ENCODE measurements around the gene DNASE1L1. TPM values are rescaled to one million over a fixed set of nuclear protein-coding genes. Genes with fewer than 3 reads are reported as not detected.

The DNASE1L1 gene
- total RNA-seq, 2 donors from 2014 or later, result 9.6 to 16.1 TPM

- Histone ChIP-seq H3K9me3 (no peaks in the 10 kb centered on the region), H3K36me3 (replicated peaks in 1 of 2; ENCODE audit: insufficient read depth in 1 of 2, low read depth in 2 of 2) (no peaks in the 10 kb centered on the region), H3K27ac (no peak overlapping the region), H3K27me3 (no peaks in the 10 kb centered on the region), H3K4me1 (no peaks in the 10 kb centered on the region), H3K4me3 (no peak overlapping the region)
- no peak for TF ChIP-seq POLR2A (IDR thresholded peaks at IDR 0.05)
- no peak for TF ChIP-seq CTCF (IDR thresholded peaks at IDR 0.05)
- WGBS, 2 donors, result 100% methylated on average over 1 of the region's 34 CpGs; no CpG with 5 or more reads in 1 of the 2 donors
- no peak for DNase-seq
- intact Hi-C loops (cut with DNase I), result no loop called here
- no peak for ATAC-seq
Measured at GRCh38 chrX:154360155-154360713, 48.8 kb downstream of the DNASE1L1 start.

- TF ChIP-seq POLR2A (IDR thresholded peaks at IDR 0.05) (no peak), CTCF (IDR thresholded peaks at IDR 0.05) (no peak)
- no peaks in the 10 kb centered on the region for H3K36me3 ChIP-seq (replicated peaks in 1 of 2; ENCODE audit: insufficient read depth in 1 of 2, low read depth in 2 of 2)
- H3K9me3 ChIP-seq, result no peaks in the 10 kb centered on the region
- no peak for DNase-seq
- no peak for ATAC-seq
- H3K4me1 ChIP-seq, result no peaks in the 10 kb centered on the region
- no peak overlapping the region for H3K4me3 ChIP-seq
- no peaks in the 10 kb centered on the region for H3K27me3 ChIP-seq
- no peak overlapping the region for H3K27ac ChIP-seq
- WGBS, 2 donors, result 96% methylated on average over 9 of the region's 41 CpGs; no CpG with 5 or more reads in 1 of the 2 donors
- intact Hi-C loops (cut with DNase I), result no loop called here
Measured at GRCh38 chrX:154359362-154360154, 49.5 kb downstream of the DNASE1L1 start.

- DNase-seq, result no peak
- Histone ChIP-seq H3K27ac (no peak overlapping the region), H3K36me3 (replicated peaks in 1 of 2; ENCODE audit: insufficient read depth in 1 of 2, low read depth in 2 of 2) (peaks cover 0 to 1% of the 10 kb centered on the region in 2 donors)
Measured at GRCh38 chrX:154358829-154359228, 50.2 kb downstream of the DNASE1L1 start.

GRCh38 chrX:154358011-154358410 is 51.0 kb downstream of the DNASE1L1 start:
- H3K27me3 ChIP-seq, result no peaks in the 10 kb centered on the region
- peaks cover 0 to 2% of the 10 kb centered on the region in 2 donors for H3K36me3 ChIP-seq (replicated peaks in 1 of 2; ENCODE audit: insufficient read depth in 1 of 2, low read depth in 2 of 2)
- no peak for TF ChIP-seq CTCF (IDR thresholded peaks at IDR 0.05)
- TF ChIP-seq POLR2A (IDR thresholded peaks at IDR 0.05), result no peak
- no peak for ATAC-seq
- WGBS, 2 donors, result 84% methylated on average over 11 of the region's 11 CpGs; no CpG with 5 or more reads in 1 of the 2 donors
- no peaks in the 10 kb centered on the region for H3K9me3 ChIP-seq
- no peak overlapping the region for H3K4me3 ChIP-seq
- no peak for DNase-seq
- H3K27ac ChIP-seq, result no peak overlapping the region
- H3K4me1 ChIP-seq, result no peaks in the 10 kb centered on the region
- intact Hi-C loops (cut with DNase I), result no loop called here

More at GRCh38 chrX:154358829-154359228, 50.2 kb downstream of the DNASE1L1 start:
- H3K27me3 ChIP-seq, result no peaks in the 10 kb centered on the region
- H3K4me1 ChIP-seq, result no peaks in the 10 kb centered on the region
- 61 to 100% methylated on average over 1 to 6 of the region's 6 CpGs for WGBS, 2 donors
- ATAC-seq, result no peak
- no peak for TF ChIP-seq POLR2A (IDR thresholded peaks at IDR 0.05)
- no peak for TF ChIP-seq CTCF (IDR thresholded peaks at IDR 0.05)
- H3K4me3 ChIP-seq, result no peak overlapping the region
- intact Hi-C loops (cut with DNase I), result no loop called here
- H3K9me3 ChIP-seq, result no peaks in the 10 kb centered on the region

Data from body of pancreas (tissue), 4 donors.